ENCODE results near the gene PROC.

Gene PROC

DNA sequence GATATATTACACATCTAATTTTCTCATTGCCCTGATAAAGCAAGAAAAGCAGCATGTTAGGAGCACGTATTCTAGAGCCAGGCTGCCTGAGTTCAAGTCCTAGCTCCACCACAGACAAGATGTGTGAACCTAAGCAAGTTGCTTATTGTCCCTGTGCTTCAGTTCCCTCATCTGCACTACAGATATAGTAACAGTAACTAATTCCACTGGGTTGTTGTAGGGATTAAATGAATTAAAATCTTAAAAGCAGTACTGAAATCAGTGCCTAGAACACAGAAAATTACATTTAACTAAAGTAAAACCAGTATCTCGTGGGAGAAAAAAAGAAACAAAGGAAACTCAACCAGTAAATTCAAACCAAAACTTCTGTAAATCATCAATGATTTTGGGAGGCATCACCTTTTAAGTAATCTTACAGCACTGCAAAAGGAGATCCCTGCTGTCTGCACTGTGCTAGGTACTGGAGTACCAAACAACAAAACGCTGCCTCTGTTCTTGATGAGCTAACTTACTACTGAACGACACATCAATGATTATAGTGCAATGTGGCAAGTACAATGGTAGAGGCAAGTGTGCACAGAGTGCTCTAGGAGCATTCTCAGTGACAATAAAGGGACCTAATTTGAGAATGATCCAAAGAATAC, 38.4 kb upstream of the PROC start:
- Histone ChIP-seq H3K9ac (ENCODE audit: insufficient read length) (no peak overlapping the region), H3K9me3 (ENCODE audit: low read depth, low read length) (0 out of 2 replicates have a peak, but pooled peaks cover 3% of the 10 kb centered on the region), H3K4me3 (no peak overlapping the region), H3K36me3 (ENCODE audit: insufficient read depth, low read length) (0 out of 2 replicates have a peak, but pooled peaks cover 8% of the 10 kb centered on the region), H3K27ac (no peak overlapping the region)
- no peak for DNase-seq (ENCODE audit: low read depth, low spot score)
- TF ChIP-seq EZH2 (IDR thresholded peaks at IDR 0.05) (no peak), POLR2AphosphoS5 (IDR thresholded peaks at IDR 0.05; ENCODE audit: borderline replicate concordance, low read depth, low read length) (no peak), FOXP2 (optimal IDR thresholded peaks at IDR 0.05; ENCODE audit: control extremely low read depth, extremely low read length, insufficient read depth) (no peak)

DNA sequence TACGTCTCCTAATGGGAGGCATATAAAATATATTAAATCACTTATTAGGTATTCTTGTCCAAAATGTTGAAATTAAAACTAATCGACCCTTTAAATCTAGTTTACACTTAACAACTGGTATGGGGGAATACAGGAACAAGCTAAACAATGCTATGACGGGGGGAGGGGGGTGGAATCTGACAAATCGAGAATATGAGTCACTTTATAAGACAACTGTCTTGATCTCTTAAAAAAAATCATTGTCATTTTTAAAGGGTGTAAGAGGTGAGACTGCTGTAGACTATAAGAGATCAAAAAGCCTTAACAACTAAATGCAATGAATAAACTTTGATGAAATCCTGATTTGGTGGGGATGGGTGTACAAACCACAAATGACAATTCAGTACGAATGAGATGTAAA, 36.5 kb upstream of the PROC start:
- no peak for DNase-seq (ENCODE audit: low read depth, low spot score)

DNA sequence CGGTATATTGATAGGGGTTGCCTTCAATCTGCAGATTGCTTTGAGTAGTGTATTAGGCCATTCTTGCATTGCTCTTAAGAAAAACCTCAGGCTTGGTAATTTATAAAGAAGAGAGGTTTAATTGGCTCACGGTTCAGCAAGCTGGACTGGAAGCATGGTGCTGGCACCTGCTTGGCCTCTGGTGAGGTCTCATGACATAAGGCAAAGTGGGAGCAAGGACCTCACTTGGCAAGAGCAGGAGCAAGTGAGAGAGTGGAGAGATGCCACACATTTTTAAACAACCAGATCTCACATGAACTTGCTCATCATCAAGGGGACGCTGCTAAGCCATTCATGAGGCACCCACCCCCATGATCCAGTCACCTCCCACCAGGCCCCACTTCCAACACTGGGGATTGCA, 35.4 kb upstream of the PROC start:
- Histone ChIP-seq H3K4me3 (no peak overlapping the region), H3K36me3 (ENCODE audit: insufficient read depth, low read length) (0 out of 2 replicates have a peak, but pooled peaks cover 3% of the 10 kb centered on the region), H3K27ac (no peak overlapping the region), H3K9me3 (ENCODE audit: low read depth, low read length) (no peaks in the 10 kb centered on the region), H3K9ac (ENCODE audit: insufficient read length) (no peak overlapping the region)
- TF ChIP-seq POLR2AphosphoS5 (IDR thresholded peaks at IDR 0.05; ENCODE audit: borderline replicate concordance, low read depth, low read length) (no peak), FOXP2 (optimal IDR thresholded peaks at IDR 0.05; ENCODE audit: control extremely low read depth, extremely low read length, insufficient read depth) (no peak), EZH2 (IDR thresholded peaks at IDR 0.05) (no peak)
- no peak for DNase-seq (ENCODE audit: low read depth, low spot score)

More for the DNA sequence above, 36.5 kb upstream of the PROC start:
- H3K9ac ChIP-seq (ENCODE audit: insufficient read length), result no peak overlapping the region
- 0 out of 2 replicates have a peak, but pooled peaks cover 3% of the 10 kb centered on the region for H3K36me3 ChIP-seq (ENCODE audit: insufficient read depth, low read length)
- no peak overlapping the region for H3K4me3 ChIP-seq
- TF ChIP-seq EZH2 (IDR thresholded peaks at IDR 0.05) (no peak), FOXP2 (optimal IDR thresholded peaks at IDR 0.05; ENCODE audit: control extremely low read depth, extremely low read length, insufficient read depth) (no peak), POLR2AphosphoS5 (IDR thresholded peaks at IDR 0.05; ENCODE audit: borderline replicate concordance, low read depth, low read length) (no peak)
- H3K9me3 ChIP-seq (ENCODE audit: low read depth, low read length), result no peaks in the 10 kb centered on the region
- 0 out of 2 replicates have a peak overlapping the region, but pooled peaks have one; percentile 23 for H3K27ac ChIP-seq

DNA sequence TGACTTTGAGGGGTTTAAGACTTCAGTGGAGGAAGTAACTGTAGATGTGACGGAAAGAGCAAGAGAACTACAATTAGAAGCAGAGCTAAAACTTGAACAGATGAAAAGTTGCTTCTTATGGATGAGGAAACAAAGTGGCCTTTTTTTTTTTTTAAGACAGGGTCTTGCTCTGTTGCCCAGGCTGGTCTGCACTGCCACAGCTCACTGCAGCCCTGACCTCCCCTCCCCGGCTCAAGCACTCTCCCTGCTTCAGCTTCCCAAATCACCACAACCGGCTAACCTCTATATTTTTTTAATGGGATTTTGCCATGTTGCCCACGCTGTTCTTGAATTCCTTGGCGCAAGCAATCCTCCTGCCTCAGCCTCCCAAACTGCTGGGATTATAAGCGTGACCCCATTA, 33.7 kb upstream of the PROC start:
- Histone ChIP-seq H3K27ac (no peak overlapping the region), H3K4me3 (no peak overlapping the region), H3K9ac (ENCODE audit: insufficient read length) (no peak overlapping the region), H3K9me3 (ENCODE audit: low read depth, low read length) (no peaks in the 10 kb centered on the region), H3K36me3 (ENCODE audit: insufficient read depth, low read length) (0 out of 2 replicates have a peak, but pooled peaks cover 3% of the 10 kb centered on the region)
- no peak for DNase-seq (ENCODE audit: low read depth, low spot score)
- TF ChIP-seq FOXP2 (optimal IDR thresholded peaks at IDR 0.05; ENCODE audit: control extremely low read depth, extremely low read length, insufficient read depth), result no peak
- TF ChIP-seq POLR2AphosphoS5 (IDR thresholded peaks at IDR 0.05; ENCODE audit: borderline replicate concordance, low read depth, low read length), result no peak
- TF ChIP-seq EZH2 (IDR thresholded peaks at IDR 0.05), result no peak

GRCh38 chr2:127386246-127386645, 32.0 kb upstream of the PROC start:
- 0 out of 2 replicates have a peak, but pooled peaks cover 3% of the 10 kb centered on the region for H3K36me3 ChIP-seq (ENCODE audit: insufficient read depth, low read length)
- peak overlapping the region; percentile 96 for H3K27ac ChIP-seq
- no peak for DNase-seq (ENCODE audit: low read depth, low spot score)
- no peaks in the 10 kb centered on the region for H3K9me3 ChIP-seq (ENCODE audit: low read depth, low read length)
- TF ChIP-seq FOXP2 (optimal IDR thresholded peaks at IDR 0.05; ENCODE audit: control extremely low read depth, extremely low read length, insufficient read depth) (no peak), POLR2AphosphoS5 (IDR thresholded peaks at IDR 0.05; ENCODE audit: borderline replicate concordance, low read depth, low read length) (no peak), EZH2 (IDR thresholded peaks at IDR 0.05) (no peak)
- H3K4me3 ChIP-seq, result peak overlapping the region; percentile 93
- peak overlapping the region; percentile 98 for H3K9ac ChIP-seq (ENCODE audit: insufficient read length)

GRCh38 chr2:127386764-127387654, 31.2 kb upstream of the PROC start:
- TF ChIP-seq FOXP2 (optimal IDR thresholded peaks at IDR 0.05; ENCODE audit: control extremely low read depth, extremely low read length, insufficient read depth) (peak; percentile 39), POLR2AphosphoS5 (IDR thresholded peaks at IDR 0.05; ENCODE audit: borderline replicate concordance, low read depth, low read length) (no peak; the same call in 1 of the 2 replicates)
- H3K9me3 ChIP-seq (ENCODE audit: low read depth, low read length), result no peaks in the 10 kb centered on the region
- peak overlapping the region; percentile 96 for H3K27ac ChIP-seq
- 0 out of 2 replicates have a peak, but pooled peaks cover 3% of the 10 kb centered on the region for H3K36me3 ChIP-seq (ENCODE audit: insufficient read depth, low read length)
- no peak for DNase-seq (ENCODE audit: low read depth, low spot score)
- peak overlapping the region; percentile 93 for H3K4me3 ChIP-seq
- H3K9ac ChIP-seq (ENCODE audit: insufficient read length), result peak overlapping the region; percentile 98

- peak within 1 kb of the TSS; percentile 93 for H3K4me3 ChIP-seq
- H3K9me3 ChIP-seq (ENCODE audit: low read depth, low read length), result no peaks in the 10 kb centered on the region
- TF ChIP-seq FOXP2 (optimal IDR thresholded peaks at IDR 0.05; ENCODE audit: control extremely low read depth, extremely low read length, insufficient read depth), result no peak
- TF ChIP-seq POLR2AphosphoS5 (IDR thresholded peaks at IDR 0.05; ENCODE audit: borderline replicate concordance, low read depth, low read length), result peak; percentile 58; the same call in 1 of the 2 replicates
- 0 out of 2 replicates have a peak, but pooled peaks cover 6% of the 10 kb centered on the region for H3K36me3 ChIP-seq (ENCODE audit: insufficient read depth, low read length)
- H3K9ac ChIP-seq (ENCODE audit: insufficient read length), result peak within 1 kb of the TSS; percentile 98
- no peak for DNase-seq (ENCODE audit: low read depth, low spot score)
- peak within 1 kb of the TSS; percentile 96 for H3K27ac ChIP-seq
Measured at GRCh38 chr2:127387655-127388422, 30.4 kb upstream of the PROC start, which contains the start of gene MAP3K2. TSS of gene MAP3K2 (minus strand) at chr2:127387975. CDS start at chr2:127343129, 44,846 bp downstream.
